ENCODE measurements around the gene PTPRD.

PTPRD gene

DNA sequence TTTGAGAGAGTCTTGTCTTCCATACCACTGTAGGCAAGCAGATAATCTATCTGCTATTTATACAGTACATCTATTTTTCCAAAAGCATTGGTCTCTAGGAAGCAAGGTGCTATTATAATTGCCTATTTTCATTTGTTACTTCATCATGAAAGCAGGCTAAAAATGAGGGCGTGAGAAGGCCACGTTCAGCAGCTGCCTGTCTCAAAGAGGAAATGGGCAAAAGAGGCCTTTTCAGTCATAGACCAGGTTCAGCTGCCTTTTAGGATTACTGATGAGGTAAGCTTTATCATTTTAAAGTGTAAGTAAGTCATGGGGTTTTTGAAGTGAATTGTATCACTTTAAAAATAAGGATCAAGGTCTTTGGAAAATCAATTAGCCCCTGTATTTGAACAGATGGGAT lies 1722.1 kb downstream of the PTPRD start:
- no peak for DNase-seq (ENCODE audit: low read depth)
- H3K4me3 ChIP-seq (ENCODE audit: low read depth, low read length) = no peak overlapping the region
- TF ChIP-seq, protein P1, sequence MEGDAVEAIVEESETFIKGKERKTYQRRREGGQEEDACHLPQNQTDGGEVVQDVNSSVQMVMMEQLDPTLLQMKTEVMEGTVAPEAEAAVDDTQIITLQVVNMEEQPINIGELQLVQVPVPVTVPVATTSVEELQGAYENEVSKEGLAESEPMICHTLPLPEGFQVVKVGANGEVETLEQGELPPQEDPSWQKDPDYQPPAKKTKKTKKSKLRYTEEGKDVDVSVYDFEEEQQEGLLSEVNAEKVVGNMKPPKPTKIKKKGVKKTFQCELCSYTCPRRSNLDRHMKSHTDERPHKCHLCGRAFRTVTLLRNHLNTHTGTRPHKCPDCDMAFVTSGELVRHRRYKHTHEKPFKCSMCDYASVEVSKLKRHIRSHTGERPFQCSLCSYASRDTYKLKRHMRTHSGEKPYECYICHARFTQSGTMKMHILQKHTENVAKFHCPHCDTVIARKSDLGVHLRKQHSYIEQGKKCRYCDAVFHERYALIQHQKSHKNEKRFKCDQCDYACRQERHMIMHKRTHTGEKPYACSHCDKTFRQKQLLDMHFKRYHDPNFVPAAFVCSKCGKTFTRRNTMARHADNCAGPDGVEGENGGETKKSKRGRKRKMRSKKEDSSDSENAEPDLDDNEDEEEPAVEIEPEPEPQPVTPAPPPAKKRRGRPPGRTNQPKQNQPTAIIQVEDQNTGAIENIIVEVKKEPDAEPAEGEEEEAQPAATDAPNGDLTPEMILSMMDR (conservative IDR thresholded peaks at IDR 0.05; ENCODE audit: low read depth, low read length) = no peak

DNA sequence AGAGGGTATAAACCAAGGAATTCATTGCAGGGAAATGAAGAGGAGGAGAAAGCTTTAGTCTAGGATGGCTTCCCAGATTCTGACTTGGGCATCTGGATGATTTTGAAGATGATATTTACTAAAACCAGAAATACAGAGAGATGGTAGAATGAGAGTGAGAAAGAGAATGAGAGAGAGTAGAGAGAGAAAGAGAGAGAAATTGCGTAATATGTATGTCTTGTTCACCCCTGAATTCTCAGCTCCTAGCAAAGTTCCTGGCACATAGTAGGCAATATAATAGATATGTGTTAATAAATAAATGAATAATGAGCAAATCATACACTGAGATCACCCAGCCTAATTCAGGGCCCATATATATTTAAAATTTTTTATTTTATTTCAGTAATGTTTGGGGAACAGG lies 1723.7 kb downstream of the PTPRD start:
- no peak overlapping the region for H3K4me3 ChIP-seq (ENCODE audit: low read depth, low read length)
- TF ChIP-seq, protein P1 (conservative IDR thresholded peaks at IDR 0.05; ENCODE audit: low read depth, low read length) = no peak
- DNase-seq (ENCODE audit: low read depth) = no peak

DNA sequence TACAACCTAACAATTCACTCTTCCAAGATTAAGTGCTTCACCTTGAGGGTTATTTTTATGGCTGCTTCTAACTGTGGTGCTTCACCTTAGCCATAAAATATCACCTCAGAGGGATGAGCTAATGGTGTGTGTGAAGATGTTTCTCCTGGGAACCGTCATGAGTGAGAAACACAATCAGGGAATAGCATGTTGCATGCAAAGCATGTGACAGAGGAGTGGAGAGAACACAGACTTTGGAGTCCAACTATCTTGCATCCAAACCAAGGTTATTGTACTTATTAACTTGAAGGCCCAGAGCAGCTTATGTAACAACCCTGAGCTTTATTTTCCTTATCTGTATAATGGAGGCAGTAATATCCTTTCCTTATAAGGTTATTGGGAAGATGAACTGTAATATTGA lies 1724.2 kb downstream of the PTPRD start:
- TF ChIP-seq, protein P1 (conservative IDR thresholded peaks at IDR 0.05; ENCODE audit: low read depth, low read length) = no peak
- no peak for DNase-seq (ENCODE audit: low read depth)
- H3K4me3 ChIP-seq (ENCODE audit: low read depth, low read length) = no peak overlapping the region

DNA sequence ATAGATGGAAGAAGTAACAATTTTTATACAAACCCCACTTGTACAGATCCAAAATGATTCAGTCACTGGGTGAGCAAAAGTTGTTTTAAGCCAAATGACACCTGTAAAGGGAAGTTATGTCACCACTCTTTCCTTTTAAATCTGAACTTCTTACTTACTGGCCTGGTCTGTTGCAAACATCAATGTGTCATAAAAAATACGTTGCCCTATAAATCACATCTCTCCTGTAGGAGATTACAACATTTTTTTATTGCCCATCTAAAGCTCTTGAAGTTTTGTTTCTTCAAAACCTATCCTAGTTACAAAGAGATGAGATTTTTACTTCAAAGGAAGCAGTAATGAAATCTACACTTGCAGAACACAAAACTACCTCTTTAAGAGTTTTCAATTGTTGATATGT lies 1725.4 kb downstream of the PTPRD start:
- TF ChIP-seq, protein P1 (conservative IDR thresholded peaks at IDR 0.05; ENCODE audit: low read depth, low read length) = no peak

DNA sequence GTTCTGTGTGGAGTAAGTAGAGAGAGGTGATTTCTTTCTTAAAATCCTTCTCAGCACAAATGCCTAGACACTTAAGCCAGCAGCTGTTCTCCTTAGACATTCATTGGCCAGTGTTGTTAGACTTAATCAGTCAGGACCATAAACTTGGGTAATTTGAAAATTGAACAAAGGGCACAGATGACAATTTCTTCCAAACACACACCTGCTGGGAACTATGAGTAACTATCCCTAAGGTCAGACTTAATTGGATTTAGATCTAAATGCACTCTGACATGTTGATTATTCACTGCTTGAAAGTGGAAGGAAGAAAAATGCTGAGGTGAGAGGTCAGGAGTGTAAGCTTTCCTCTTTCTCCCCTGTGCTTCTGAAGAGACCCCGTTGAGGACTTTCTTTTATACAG lies 1729.5 kb downstream of the PTPRD start:
- TF ChIP-seq, protein P1 (conservative IDR thresholded peaks at IDR 0.05; ENCODE audit: low read depth, low read length) = no peak
- no peak for DNase-seq (ENCODE audit: low read depth)

More for the DNA sequence above, 1725.4 kb downstream of the PTPRD start:
- no peak for DNase-seq (ENCODE audit: low read depth)
- H3K4me3 ChIP-seq (ENCODE audit: low read depth, low read length) = no peak overlapping the region

DNA sequence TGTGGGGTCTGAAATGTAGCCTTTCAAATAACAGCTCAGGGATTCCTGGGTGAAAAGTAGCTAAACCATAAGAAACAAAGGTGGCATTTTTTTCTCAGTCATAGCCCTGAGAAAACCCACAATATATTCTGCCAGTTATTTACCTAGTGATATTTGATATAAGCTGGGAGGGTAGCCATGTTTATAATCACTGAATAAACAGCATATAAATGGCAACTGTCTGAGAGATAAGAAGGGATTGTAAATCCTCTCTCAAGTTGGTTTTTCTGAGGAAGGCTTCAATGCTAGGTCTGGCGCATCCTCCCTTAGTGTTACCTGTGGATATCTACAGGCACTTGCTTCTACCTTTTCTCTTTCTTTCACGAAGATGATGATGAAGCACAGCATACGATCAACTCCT lies 1732.7 kb downstream of the PTPRD start:
- H3K4me3 ChIP-seq (ENCODE audit: low read depth, low read length) = no peak overlapping the region
- no peak for DNase-seq (ENCODE audit: low read depth)
- TF ChIP-seq, protein P1 (conservative IDR thresholded peaks at IDR 0.05; ENCODE audit: low read depth, low read length) = no peak

More for the DNA sequence above, 1729.5 kb downstream of the PTPRD start:
- H3K4me3 ChIP-seq (ENCODE audit: low read depth, low read length) = no peak overlapping the region

DNA sequence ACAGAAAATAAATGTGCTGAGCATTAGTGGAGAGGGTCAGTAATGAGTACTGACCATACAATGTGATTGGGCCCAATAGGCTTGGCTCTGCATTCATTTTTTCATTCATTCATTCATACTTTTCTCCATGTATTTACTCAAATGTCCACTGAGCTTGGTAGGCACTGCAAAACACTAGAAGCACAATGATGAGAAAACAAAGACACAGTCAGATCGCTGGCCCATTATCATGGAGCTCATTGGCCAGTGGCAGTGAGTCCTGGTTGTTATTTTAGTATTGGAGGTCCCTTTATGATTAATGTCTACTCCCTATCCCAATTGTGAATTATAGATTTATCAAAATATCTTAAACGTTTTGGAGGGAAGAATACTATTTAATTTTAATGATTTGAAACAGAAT lies 1733.5 kb downstream of the PTPRD start:
- no peak for DNase-seq (ENCODE audit: low read depth)
- TF ChIP-seq, protein P1 (conservative IDR thresholded peaks at IDR 0.05; ENCODE audit: low read depth, low read length) = no peak

More for the DNA sequence above, 1733.5 kb downstream of the PTPRD start:
- no peak overlapping the region for H3K4me3 ChIP-seq (ENCODE audit: low read depth, low read length)

Measured in choroid plexus epithelial cell (primary cell).